Loucy (cell line): Measurements from ENCODE around the gene ADGRD1.
"Not testable (repeated sequence)": the region's sequence is repeated elsewhere in the genome, so short reads cannot be mapped to it uniquely, and the experiment has no call there.

ENCODE experiments used
- EZH2phosphoT487 ChIP-seq: fragments of 200-600 bp; IDR thresholded peaks from 2 replicates; pipeline ENCODE4 v1.6.1; 2018; ENCODE audit warnings: antibody characterized with exemption, mild to moderate bottlenecking, moderate library complexity, borderline replicate concordance
- TF ChIP-seq, protein P1 (sequence below): fragments of 200-600 bp; sonication (generic); conservative IDR thresholded peaks from 2 replicates; pipeline ENCODE4 v1.5.1; 2014; ENCODE audit warnings: mild to moderate bottlenecking, antibody characterized with exemption, low read length

DNA sequence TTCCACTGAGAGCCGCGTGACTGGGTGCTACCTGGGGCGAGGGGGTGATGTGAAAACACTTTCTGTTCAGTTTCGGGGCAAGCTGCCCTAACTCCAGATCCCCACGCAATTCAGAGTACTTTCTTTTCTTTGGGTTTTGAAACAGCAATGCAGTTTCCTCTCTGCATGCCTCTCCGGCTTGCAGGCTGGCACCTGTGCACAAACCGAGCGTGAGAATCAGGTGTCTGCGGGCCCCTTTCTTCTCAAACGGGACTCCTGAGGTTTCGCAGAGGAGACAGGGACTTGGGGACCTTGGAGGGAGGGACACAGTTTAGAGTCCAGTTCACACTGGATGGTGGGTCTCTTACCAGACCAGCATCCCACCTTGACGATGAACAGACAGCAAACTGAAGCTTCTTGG, 118.2 kb downstream of the ADGRD1 start:
- TF ChIP-seq, protein P1, sequence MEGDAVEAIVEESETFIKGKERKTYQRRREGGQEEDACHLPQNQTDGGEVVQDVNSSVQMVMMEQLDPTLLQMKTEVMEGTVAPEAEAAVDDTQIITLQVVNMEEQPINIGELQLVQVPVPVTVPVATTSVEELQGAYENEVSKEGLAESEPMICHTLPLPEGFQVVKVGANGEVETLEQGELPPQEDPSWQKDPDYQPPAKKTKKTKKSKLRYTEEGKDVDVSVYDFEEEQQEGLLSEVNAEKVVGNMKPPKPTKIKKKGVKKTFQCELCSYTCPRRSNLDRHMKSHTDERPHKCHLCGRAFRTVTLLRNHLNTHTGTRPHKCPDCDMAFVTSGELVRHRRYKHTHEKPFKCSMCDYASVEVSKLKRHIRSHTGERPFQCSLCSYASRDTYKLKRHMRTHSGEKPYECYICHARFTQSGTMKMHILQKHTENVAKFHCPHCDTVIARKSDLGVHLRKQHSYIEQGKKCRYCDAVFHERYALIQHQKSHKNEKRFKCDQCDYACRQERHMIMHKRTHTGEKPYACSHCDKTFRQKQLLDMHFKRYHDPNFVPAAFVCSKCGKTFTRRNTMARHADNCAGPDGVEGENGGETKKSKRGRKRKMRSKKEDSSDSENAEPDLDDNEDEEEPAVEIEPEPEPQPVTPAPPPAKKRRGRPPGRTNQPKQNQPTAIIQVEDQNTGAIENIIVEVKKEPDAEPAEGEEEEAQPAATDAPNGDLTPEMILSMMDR: not testable (repeated sequence)
- not testable (repeated sequence) for TF ChIP-seq EZH2phosphoT487
